NCI-H226 (cell line): ENCODE measurements around the gene TEAD4.
"Not testable (repeated sequence)": the region's sequence is repeated elsewhere in the genome, so short reads cannot be mapped to it uniquely, and the experiment has no call there.

Source experiments
- DNase-seq: peaks from one replicate; pipeline ENCODE4 v3.0.0-alpha.2; 2015

Gene TEAD4

DNA sequence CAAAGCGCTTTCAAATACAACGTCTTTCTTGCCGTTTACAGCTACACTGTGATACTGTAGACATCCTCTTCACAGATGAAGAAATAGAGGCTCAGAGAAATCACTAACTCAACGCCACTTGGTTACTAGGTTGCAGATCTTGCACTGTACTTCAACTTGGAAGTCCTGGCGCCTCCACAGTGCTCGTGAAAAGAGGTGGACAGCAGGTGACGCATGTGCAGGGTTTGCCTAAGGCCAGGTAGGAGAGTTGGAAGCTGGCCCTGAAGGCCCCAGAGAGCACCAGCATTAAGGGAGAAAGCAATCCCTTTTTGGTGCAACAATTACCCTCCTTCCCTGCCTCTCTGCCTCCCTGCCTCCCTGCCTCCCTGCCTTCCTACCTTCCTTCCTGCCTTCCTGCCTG is 95.2 kb downstream of the TEAD4 start:
- DNase-seq: no peak

- DNase-seq: no peak
Observed at GRCh38 chr12:3055026-3055703, 96.0 kb downstream of the TEAD4 start.

GRCh38 chr12:3055704-3056467 is 96.7 kb downstream of the TEAD4 start:
- DNase-seq: no peak

DNA sequence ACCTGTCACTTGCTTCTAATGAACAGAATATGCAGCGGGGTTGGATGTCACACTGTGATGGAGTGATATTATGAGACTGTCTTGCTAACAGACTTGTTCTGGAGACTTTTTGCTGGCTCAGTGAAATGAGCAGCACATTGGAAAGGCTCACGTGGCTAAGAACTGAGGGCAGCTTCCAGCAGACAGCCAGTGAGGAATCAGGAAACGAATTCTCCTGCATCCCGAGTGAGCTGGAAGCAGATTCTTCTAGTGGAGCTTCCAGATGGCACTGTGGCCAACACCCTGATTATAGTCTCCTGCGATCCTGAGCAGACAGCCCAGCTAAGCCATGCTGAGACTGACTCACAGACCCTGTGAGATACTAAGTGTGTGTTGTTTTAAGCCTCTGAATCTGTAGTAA is 101.9 kb downstream of the TEAD4 start:
- DNase-seq: no peak

DNA sequence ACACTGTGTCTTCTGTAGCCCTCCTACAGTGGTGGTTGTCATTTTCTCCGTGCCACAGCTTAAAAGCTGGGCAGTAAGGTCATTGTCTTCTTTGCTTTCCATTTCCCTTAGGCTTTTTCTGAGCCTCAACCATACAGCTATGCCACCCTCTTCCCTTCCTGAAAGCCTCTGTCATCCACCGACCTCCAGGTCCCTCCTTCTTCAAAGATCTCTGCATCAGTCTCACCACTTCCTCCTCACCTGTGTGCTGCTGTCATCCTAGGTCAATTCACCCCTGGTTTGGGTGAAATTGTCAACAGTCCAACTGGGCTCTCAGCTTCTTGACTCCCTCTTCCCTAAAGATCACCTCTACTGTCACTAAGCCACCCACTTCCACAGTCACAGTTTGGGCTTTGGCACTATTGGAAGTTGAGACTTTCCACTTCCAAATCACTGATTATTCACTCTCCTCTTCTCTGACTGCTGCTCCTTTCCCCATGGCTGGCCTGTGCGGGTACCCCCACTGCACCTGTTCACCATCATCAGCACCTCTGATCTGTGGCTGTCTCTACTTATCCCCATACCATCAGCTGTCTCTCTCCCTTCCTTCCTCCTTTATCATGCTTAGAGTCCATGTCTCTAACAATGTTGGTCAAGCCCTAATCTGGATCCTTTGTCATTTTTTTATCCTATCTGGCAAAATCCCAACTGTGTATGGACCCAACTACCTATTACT is 102.5 kb downstream of the TEAD4 start:
- no peak for DNase-seq

DNA sequence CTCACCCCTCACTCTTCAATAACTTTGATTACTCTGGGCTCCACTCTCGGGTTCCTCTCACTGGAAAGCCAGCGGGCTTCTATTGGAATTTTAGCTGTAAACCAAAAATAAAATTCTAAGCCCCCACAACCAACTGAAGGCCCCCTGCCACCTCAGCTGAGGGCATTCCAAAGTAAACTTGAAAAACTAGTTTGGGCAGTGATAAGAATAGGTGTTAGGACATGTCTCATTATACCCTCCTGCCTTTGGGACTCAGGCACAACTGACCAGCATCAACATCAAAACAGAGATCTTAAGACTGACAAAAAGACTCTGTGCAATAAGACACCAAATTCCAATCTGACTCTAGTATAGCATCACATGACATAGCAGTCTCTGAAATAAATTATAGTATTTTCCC is 106.1 kb downstream of the TEAD4 start:
- DNase-seq: no peak

GRCh38 chr12:3065846-3066245 is 106.6 kb downstream of the TEAD4 start:
- not testable (repeated sequence) for DNase-seq

GRCh38 chr12:3069714-3070113 is 110.5 kb downstream of the TEAD4 start:
- DNase-seq: no peak

DNA sequence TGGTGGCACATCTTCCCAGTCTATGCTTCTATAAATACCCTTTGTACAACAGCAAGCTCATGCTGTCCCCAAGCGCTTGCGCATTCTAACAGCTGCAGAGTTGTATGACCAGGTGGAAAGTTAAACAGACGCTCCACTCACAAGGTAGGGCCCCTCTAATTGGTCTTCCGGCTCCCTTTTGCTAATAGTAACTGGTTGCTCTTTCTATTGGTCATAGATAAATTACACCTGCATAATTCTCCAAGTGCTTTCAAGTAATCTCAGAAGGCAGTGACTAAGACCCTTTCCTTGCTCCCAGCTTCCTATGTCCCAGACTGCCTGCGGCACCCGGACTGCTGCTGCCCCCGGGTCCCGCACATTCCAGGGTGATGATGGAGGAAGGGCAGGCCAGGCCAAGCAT is 111.9 kb downstream of the TEAD4 start:
- DNase-seq: peak; percentile 60

GRCh38 chr12:3071710-3072109 is 112.5 kb downstream of the TEAD4 start:
- DNase-seq: no peak

DNA sequence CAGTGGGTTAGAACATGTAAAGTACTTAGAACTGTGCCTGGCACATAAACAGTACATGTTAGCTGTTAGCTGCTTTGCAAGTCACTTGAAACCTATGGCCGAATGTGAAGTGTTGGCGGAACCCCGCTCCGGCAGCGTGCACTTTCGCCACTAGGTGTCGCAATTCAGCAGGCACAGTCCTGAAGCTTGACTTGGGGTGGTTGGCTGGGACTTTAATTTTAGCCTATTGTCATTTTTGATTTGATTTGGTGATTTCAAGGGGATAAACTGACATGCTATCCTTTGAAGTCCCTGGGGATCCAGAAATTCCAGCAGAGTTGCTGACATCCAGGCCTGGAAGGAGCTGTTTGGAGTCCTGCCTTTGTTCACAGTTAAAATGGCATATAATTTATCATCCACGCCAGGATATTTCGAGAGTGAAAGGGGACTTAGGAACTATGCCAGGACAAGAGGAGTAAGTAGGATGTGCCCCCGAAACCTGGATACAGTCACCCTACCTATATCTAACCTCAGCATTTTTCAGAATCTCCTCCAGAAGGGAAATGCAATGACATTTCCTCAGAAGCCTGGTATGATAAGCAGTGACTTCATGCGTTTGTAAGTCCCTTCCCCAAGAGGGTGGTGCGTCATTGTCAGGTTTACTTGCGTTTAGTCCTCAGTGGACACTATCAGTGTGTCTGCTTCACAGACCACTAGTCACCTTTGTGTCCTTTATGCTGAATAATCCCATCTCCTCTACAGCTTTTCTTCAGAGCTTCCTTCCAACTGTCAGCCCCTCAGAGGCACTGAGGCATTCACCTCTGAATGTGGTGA is 114.4 kb downstream of the TEAD4 start:
- peak; percentile 40 for DNase-seq

GRCh38 chr12:3075315-3075714 is 116.1 kb downstream of the TEAD4 start:
- DNase-seq: no peak

- peak; percentile 74 for DNase-seq
Observed at GRCh38 chr12:3076730-3077571, 117.8 kb downstream of the TEAD4 start, which contains the start of gene TSPAN9. Gene TSPAN9 (plus strand): TSS chr12:3077379. CDS start chr12:3201194, 123,815 bp downstream.

GRCh38 chr12:3077572-3078081 is 118.4 kb downstream of the TEAD4 start:
- DNase-seq: no peak

GRCh38 chr12:3078086-3078820 is 119.1 kb downstream of the TEAD4 start:
- DNase-seq: no peak

- no peak for DNase-seq
Observed at GRCh38 chr12:3081091-3081490, 121.9 kb downstream of the TEAD4 start.

DNA sequence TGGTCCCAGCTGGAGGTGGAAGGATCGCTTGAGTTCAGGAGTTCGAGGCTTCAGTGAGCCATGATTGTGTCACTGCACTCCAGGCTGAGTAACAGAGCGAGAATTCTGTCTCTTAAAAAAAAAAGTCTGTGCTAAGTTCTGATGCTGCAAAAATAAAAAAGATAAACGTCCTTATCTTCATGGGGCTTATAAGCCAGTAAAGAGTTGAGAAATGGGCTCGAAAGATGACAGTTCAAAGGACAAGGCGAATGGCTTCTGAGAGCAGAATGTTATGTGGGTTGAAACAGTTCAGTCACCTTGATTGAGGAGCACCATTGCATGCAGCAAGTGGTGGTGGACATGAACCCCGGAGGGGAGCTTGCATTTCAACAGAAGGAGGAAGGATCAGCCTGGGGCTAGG is 122.7 kb downstream of the TEAD4 start:
- no peak for DNase-seq

- DNase-seq: no peak
Observed at GRCh38 chr12:3083241-3083920, 124.2 kb downstream of the TEAD4 start.

- DNase-seq: peak; percentile 36
Observed at GRCh38 chr12:3083921-3084347, 124.7 kb downstream of the TEAD4 start.

GRCh38 chr12:3084742-3085141 is 125.5 kb downstream of the TEAD4 start:
- DNase-seq: no peak
